ENCODE measurements around the gene MMP26. TPM values are rescaled to one million over a fixed set of nuclear protein-coding genes. Genes with fewer than 3 reads are reported as not detected.

The MMP26 gene
- polyA plus RNA-seq (ENCODE audit: insufficient read length in 4 of 4) = under 1 TPM; 0.19 to 0.74 (median 0.25) TPM

GRCh38 chr11:4704054-4704789, at the start of gene MMP26:
TSS of gene MMP26 (plus strand) at chr11:4704784.
- DNase-seq (ENCODE audit: low read depth in 4 of 4, low spot score in 3 of 4) = peak; percentile 44 to 54 (median 50)

- DNase-seq (ENCODE audit: low read depth in 4 of 4, low spot score in 3 of 4) = peak in 1 of 4 donors; percentile 22
Measured at GRCh38 chr11:4658629-4659445, 45.7 kb upstream of the MMP26 start.

DNA sequence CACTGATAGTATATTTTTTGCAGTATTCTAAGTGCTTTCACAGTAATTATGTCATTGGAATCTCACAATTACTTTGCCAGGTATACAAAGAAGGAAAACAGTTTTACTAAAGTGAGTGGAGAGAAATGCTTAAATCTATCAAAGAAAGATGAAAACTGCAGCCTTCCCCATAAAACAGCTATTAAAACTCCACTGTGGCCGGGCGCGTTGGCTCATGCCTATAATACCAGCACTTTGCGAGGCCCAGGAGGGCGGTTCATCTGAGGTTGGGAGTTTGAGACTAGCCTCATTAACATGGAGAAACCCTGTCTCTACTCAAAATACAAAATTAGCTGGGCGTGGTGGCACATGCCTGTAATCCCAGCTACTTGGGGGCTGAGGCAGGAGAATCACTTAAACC, 41.7 kb upstream of the MMP26 start:
- no peak for DNase-seq (ENCODE audit: low read depth in 4 of 4, low spot score in 3 of 4)

- no peak for DNase-seq (ENCODE audit: low read depth in 4 of 4, low spot score in 3 of 4)
Measured at GRCh38 chr11:4664183-4664582, 40.4 kb upstream of the MMP26 start.

DNA sequence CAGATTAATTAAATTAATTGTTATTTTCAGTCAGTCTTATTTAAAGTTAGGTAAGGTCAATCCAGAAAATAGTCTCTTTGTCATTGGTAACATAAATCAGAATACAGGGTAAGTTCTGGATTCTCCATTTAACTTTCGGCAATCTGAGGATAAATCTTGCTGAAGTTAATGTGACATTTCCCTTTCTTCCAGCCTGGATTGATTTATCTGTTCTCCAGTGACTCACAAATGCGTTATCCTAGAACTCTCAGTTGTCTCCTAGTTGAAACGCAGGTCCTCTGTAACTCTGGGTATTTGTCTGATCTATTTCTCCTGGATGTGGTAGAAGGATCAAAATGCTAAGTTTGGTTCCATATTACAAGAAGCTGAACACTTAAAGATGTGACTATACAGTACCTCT, 39.8 kb upstream of the MMP26 start:
- DNase-seq (ENCODE audit: low read depth in 4 of 4, low spot score in 3 of 4) = no peak

GRCh38 chr11:4665424-4665823, 39.2 kb upstream of the MMP26 start:
- no peak for DNase-seq (ENCODE audit: low read depth in 4 of 4, low spot score in 3 of 4)

- no peak for DNase-seq (ENCODE audit: low read depth in 4 of 4, low spot score in 3 of 4)
Measured at GRCh38 chr11:4671741-4672140, 32.8 kb upstream of the MMP26 start.

- no peak for DNase-seq (ENCODE audit: low read depth in 4 of 4, low spot score in 3 of 4)
Measured at GRCh38 chr11:4672470-4672869, 32.1 kb upstream of the MMP26 start.

DNA sequence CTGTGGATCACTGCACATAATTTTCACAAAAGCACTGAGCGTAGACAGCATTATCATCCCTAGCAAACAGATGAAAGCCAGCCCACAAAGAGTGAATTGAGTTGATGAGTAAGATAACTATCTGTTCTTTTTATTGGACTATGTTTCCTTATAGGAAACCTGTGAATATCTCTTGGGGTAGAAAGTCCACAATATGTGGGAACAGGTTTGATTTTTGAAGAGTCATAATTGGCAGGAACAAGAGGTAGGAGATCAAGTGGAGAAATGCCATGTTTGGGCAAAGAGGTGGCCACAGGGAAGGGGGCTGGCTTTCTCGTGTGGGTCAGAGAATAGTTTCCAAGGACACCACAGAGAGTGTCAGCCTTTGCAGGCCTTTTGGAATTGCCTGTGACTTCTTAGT, 30.8 kb upstream of the MMP26 start:
- no peak for DNase-seq (ENCODE audit: low read depth in 4 of 4, low spot score in 3 of 4)

DNA sequence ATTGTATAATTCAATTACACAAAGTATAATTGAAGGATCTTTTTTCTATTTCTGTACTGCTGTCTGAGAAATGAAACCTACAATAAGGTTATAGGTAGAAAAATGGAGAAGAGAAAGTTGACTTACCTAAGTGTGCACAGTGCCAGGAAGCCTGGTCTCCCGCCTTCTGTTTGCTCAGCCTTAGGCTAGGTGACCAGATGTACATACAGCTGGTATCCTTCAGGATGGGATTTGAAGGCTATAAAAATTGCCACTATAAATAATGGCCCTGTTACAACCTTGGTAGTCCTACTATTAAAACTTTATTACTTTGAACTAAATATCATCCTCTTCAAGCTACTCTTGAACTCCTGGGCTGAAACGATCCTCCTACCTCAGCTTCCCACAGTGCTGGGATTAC, 26.6 kb upstream of the MMP26 start:
- DNase-seq (ENCODE audit: low read depth in 4 of 4, low spot score in 3 of 4) = peak in 2 of 4 donors; percentile 29 to 44

GRCh38 chr11:4680341-4680740, 24.2 kb upstream of the MMP26 start:
- DNase-seq (ENCODE audit: low read depth in 4 of 4, low spot score in 3 of 4) = peak in 1 of 4 donors; percentile 32

- DNase-seq (ENCODE audit: low read depth in 4 of 4, low spot score in 3 of 4) = no peak
Measured at GRCh38 chr11:4682623-4683419, 21.8 kb upstream of the MMP26 start.

DNA sequence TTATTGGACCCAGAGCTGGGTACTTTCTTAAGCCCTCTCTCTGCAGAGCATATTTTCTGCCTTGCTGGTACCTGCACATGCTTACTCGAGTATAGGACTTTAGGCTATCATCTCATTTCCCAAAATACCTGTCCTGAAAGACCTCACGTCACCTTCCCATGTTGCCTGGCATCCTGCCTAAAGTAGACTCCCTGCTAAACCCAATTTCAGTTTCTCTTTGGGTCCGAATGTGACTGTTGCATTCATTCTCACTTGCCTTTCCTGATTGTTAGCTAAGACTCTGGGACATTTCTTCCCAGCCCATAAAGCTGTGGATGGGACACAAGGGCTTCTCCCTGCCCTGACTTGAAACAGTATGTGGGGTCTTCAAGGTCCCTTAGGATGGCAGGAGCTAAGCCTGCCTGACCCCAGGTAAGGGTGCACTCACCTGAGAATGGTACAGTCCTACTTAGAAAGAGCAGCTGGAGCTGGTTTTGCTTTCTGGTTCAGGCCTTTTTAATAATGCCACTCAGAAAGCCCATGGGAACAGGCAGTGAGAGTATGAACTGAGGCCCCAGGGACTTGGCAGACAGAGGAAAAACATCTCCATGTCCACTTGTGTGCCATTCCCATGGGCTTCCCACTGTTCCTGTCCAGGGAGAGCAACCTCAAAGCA, 19.8 kb upstream of the MMP26 start:
- no peak for DNase-seq (ENCODE audit: low read depth in 4 of 4, low spot score in 3 of 4)

- no peak for DNase-seq (ENCODE audit: low read depth in 4 of 4, low spot score in 3 of 4)
Measured at GRCh38 chr11:4695442-4695841, 9.1 kb upstream of the MMP26 start.

GRCh38 chr11:4697585-4697984, 7.0 kb upstream of the MMP26 start, which contains the start of gene OR51E2:
TSS of gene OR51E2 (minus strand) at chr11:4697853. CDS start at chr11:4682711, 15,142 bp downstream.
- no peak for DNase-seq (ENCODE audit: low read depth in 4 of 4, low spot score in 3 of 4)

- DNase-seq (ENCODE audit: low read depth in 4 of 4, low spot score in 3 of 4) = no peak
Measured at GRCh38 chr11:4699697-4700435, 4.7 kb upstream of the MMP26 start.

DNA sequence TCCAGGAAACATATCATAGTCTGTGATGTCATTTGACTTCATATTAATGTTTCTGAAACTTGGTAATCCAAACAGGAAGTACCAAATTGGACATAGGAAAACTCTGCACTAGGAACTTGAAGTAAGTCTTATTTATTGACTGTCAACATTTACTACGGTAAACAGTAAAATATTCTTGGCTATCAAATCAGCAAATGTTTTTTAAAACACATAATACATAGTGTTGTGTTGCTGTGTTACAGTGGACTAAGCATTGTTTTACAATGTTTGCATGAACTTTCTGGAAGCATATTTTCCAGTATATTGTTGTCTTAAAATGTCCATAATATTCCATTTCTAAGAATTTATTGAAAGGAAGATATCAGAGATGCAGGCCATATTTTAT, 4.2 kb upstream of the MMP26 start:
- no peak for DNase-seq (ENCODE audit: low read depth in 4 of 4, low spot score in 3 of 4)

- no peak for DNase-seq (ENCODE audit: low read depth in 4 of 4, low spot score in 3 of 4)
Measured at GRCh38 chr11:4704790-4705334, 278 bp downstream of the MMP26 start.

DNA sequence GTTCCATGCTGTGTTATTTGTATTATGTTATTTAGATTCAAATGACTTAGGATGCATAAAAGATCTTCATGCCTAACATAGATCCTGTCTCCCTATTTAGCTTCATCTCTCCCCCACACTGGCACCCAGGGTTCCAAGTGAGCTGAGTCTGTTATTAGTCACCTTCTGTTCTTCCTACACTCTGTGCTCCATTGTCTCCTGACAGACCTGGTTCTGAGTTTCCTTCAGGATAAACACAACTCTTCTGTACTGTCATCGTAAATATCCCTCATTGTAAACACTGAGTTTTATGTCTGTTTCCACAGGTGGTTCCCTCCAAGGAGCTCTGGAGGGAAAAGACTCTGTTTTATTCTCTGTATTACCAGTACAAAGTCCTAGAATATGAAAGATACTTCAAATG, 8.7 kb downstream of the MMP26 start:
- no peak for DNase-seq (ENCODE audit: low read depth in 4 of 4, low spot score in 3 of 4)

- DNase-seq (ENCODE audit: low read depth in 4 of 4, low spot score in 3 of 4) = no peak
Measured at GRCh38 chr11:4714300-4714699, 9.7 kb downstream of the MMP26 start.

Measured in right renal pelvis (tissue), 4 donors.